PC-3 (cell line): ENCODE data around the gene PLXNB2. TPM values are rescaled to one million over a fixed set of nuclear protein-coding genes. Genes with fewer than 3 reads are reported as not detected.

Experiments
- ATAC-seq: fragments of 200-7000 bp; cut with Tn5 transposase; 2 replicates; pipeline ENCODE4 v1.9.1; 2020; ENCODE audit warnings: mild to moderate bottlenecking, moderate library complexity
- BruUV-seq: library from RNA; stranded (reverse); fragments of 400-500 nt; replicated peaks from 2 replicates; lab custom pipeline; 2021; lab: Mats Ljungman, UMichigan
- CTCF ChIA-PET: fragments of 300-600 bp; sonication (Branson Sonifier 250); formaldehyde crosslinking; loops from one replicate; lab custom pipeline; 2022; ENCODE audit warnings: antibody characterized with exemption; lab: Charles Lee
- POLR2A ChIA-PET: fragments of 300-600 bp; sonication (Branson Sonifier 250); formaldehyde crosslinking; loops from one replicate; lab custom pipeline; 2022; ENCODE audit warnings: antibody characterized with exemption; ENCODE audit not compliant: unreplicated experiment; lab: Charles Lee
- DNase-seq: peaks from one replicate; pipeline ENCODE4 v3.0.0-alpha.2; 2015
- H2AFZ ChIP-seq: fragments of 300-600 bp; sonication (generic); 2 replicates; pipeline ENCODE4 v1.6.0; 2016; ENCODE audit warnings: antibody characterized with exemption, low read length
- H3F3A ChIP-seq: fragments of 300-600 bp; sonication (generic); one replicate; pipeline ENCODE4 v1.6.0; 2017; ENCODE audit warnings: antibody characterized with exemption, low read length, control low read depth, mild to moderate bottlenecking; ENCODE audit not compliant: unreplicated experiment
- H3K27ac ChIP-seq: fragments of 300-600 bp; sonication (generic); 2 replicates; pipeline ENCODE4 v1.5.1; 2016; ENCODE audit warnings: mild to moderate bottlenecking, low read length
- H3K27me3 ChIP-seq: fragments of 300-600 bp; sonication (generic); 2 replicates; pipeline ENCODE4 v1.6.1; 2016; ENCODE audit warnings: low read length, mixed read lengths
- H3K36me3 ChIP-seq: fragments of 300-600 bp; sonication (generic); 2 replicates; pipeline ENCODE4 v1.6.1; 2016; ENCODE audit warnings: low read depth, mixed run types, low read length, mixed read lengths
- H3K4me1 ChIP-seq: fragments of 300-600 bp; sonication (generic); 2 replicates; pipeline ENCODE4 v1.5.1; 2016; ENCODE audit warnings: low read length; ENCODE audit not compliant: insufficient read depth
- H3K4me2 ChIP-seq: fragments of 300-600 bp; sonication (generic); 2 replicates; pipeline ENCODE4 v1.6.0; 2016; ENCODE audit warnings: low read length
- H3K4me3 ChIP-seq: fragments of 300-600 bp; sonication (generic); 2 replicates; pipeline ENCODE4 v1.5.1; 2016; ENCODE audit warnings: mild to moderate bottlenecking, low read length, mixed read lengths
- H3K79me2 ChIP-seq: fragments of 300-600 bp; sonication (generic); 2 replicates; pipeline ENCODE4 v1.6.1; 2017; ENCODE audit warnings: low read length, mixed read lengths
- H3K9ac ChIP-seq: fragments of 300-600 bp; sonication (generic); 2 replicates; pipeline ENCODE4 v1.6.0; 2016; ENCODE audit warnings: mild to moderate bottlenecking, low read length
- H3K9me2 ChIP-seq: fragments of 300-600 bp; sonication (generic); replicated peaks from 2 replicates; pipeline ENCODE4 v1.6.1; 2016; ENCODE audit warnings: mixed run types, low read length, mixed read lengths
- H3K9me3 ChIP-seq: fragments of 300-600 bp; sonication (generic); 2 replicates; pipeline ENCODE4 v1.6.1; 2016; ENCODE audit warnings: low read length, mixed read lengths
- H4K20me1 ChIP-seq: fragments of 300-600 bp; sonication (generic); 2 replicates; pipeline ENCODE4 v1.6.1; 2016; ENCODE audit warnings: low read length, mixed read lengths
- EZH2 ChIP-seq: fragments of 300-600 bp; sonication (generic); IDR thresholded peaks from one replicate; pipeline ENCODE4 v1.6.1; 2017; ENCODE audit warnings: antibody characterized with exemption, mild to moderate bottlenecking, low read length; ENCODE audit not compliant: unreplicated experiment
- EZH2phosphoT487 ChIP-seq: fragments of 300-600 bp; sonication (generic); IDR thresholded peaks from 2 replicates; pipeline ENCODE4 v1.6.1; 2018; ENCODE audit warnings: mild to moderate bottlenecking, antibody characterized with exemption, low read length, borderline replicate concordance
- intact Hi-C: fragments of 100-400 bp; cut with micrococcal nuclease; formaldehyde crosslinking; loops from 2 replicates; pipeline ENCODE4 v1.9.0; 2023
- total RNA-seq: library from RNA; depleted of rRNA; stranded (reverse); fragments of >200 nt; gene quantifications from 2 replicates; pipeline ENCODE4 v1.2.3, GENCODE V29; 2014
- TF ChIP-seq, protein P1 (sequence below): fragments of 300-600 bp; sonication (generic); conservative IDR thresholded peaks from 2 replicates; pipeline ENCODE4 v1.5.1; 2017; ENCODE audit warnings: antibody characterized with exemption, low read depth, mild to moderate bottlenecking, low read length

The PLXNB2 gene
- total RNA-seq, 1 experiment from 2014 or later = 68.2 TPM

GRCh38 chr22:50312371-50312770 lies 4.9 kb upstream of the PLXNB2 start:
- Histone ChIP-seq H3K4me1 (no peaks in the 10 kb centered on the region), H3K79me2 (no peaks in the 10 kb centered on the region), H4K20me1 (no peaks in the 10 kb centered on the region), H2AFZ (no peak overlapping the region), H3K9me3 (no peaks in the 10 kb centered on the region), H3K27me3 (no peaks in the 10 kb centered on the region), H3K36me3 (no peaks in the 10 kb centered on the region), H3K9me2 (no peaks in the 10 kb centered on the region), H3K27ac (no peak overlapping the region), H3K4me2 (no peak overlapping the region), H3F3A (no peaks in the 10 kb centered on the region), H3K9ac (no peak overlapping the region), H3K4me3 (no peak overlapping the region)
- CTCF ChIA-PET = no interaction called here
- POLR2A ChIA-PET = no interaction called here
- intact Hi-C loops = no loop called here
- no peak for DNase-seq
- no TSS peak for BruUV-seq
- no peak for ATAC-seq
- TF ChIP-seq EZH2phosphoT487 = no peak
- no peak for TF ChIP-seq EZH2
- TF ChIP-seq, protein P1, sequence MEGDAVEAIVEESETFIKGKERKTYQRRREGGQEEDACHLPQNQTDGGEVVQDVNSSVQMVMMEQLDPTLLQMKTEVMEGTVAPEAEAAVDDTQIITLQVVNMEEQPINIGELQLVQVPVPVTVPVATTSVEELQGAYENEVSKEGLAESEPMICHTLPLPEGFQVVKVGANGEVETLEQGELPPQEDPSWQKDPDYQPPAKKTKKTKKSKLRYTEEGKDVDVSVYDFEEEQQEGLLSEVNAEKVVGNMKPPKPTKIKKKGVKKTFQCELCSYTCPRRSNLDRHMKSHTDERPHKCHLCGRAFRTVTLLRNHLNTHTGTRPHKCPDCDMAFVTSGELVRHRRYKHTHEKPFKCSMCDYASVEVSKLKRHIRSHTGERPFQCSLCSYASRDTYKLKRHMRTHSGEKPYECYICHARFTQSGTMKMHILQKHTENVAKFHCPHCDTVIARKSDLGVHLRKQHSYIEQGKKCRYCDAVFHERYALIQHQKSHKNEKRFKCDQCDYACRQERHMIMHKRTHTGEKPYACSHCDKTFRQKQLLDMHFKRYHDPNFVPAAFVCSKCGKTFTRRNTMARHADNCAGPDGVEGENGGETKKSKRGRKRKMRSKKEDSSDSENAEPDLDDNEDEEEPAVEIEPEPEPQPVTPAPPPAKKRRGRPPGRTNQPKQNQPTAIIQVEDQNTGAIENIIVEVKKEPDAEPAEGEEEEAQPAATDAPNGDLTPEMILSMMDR = no peak

- ChIA-PET CTCF (no interaction called here), POLR2A (no interaction called here)
- H3K4me2 ChIP-seq = no peak overlapping the region
- peaks cover 4% of the 10 kb centered on the region for H3K79me2 ChIP-seq
- H3K9ac ChIP-seq = no peak overlapping the region
- H2AFZ ChIP-seq = no peak overlapping the region
- H3K4me1 ChIP-seq = no peaks in the 10 kb centered on the region
- H3F3A ChIP-seq = no peaks in the 10 kb centered on the region
- no peak overlapping the region for H3K27ac ChIP-seq
- H3K27me3 ChIP-seq = no peaks in the 10 kb centered on the region
- ATAC-seq (no peak), DNase-seq (no peak)
- H3K4me3 ChIP-seq = no peak overlapping the region
- no peaks in the 10 kb centered on the region for H4K20me1 ChIP-seq
- H3K9me2 ChIP-seq = no peaks in the 10 kb centered on the region
- H3K9me3 ChIP-seq = no peaks in the 10 kb centered on the region
- H3K36me3 ChIP-seq = no peaks in the 10 kb centered on the region
- TF ChIP-seq, protein P1 = no peak
- TF ChIP-seq EZH2phosphoT487 (no peak), EZH2 (no peak)
- BruUV-seq = no TSS peak
- intact Hi-C loops = no loop called here
Measured at GRCh38 chr22:50311606-50312351, 4.3 kb upstream of the PLXNB2 start.

- Histone ChIP-seq H4K20me1 (no peaks in the 10 kb centered on the region), H3K27me3 (no peaks in the 10 kb centered on the region), H3K9me2 (no peaks in the 10 kb centered on the region), H3K4me2 (no peak overlapping the region), H3K9me3 (no peaks in the 10 kb centered on the region), H3K4me3 (no peak overlapping the region), H3K4me1 (no peaks in the 10 kb centered on the region; the same call in 1 of the 2 replicates), H3K79me2 (peaks cover 11% of the 10 kb centered on the region), H3K27ac (no peak overlapping the region), H3K36me3 (no peaks in the 10 kb centered on the region), H3F3A (no peaks in the 10 kb centered on the region), H2AFZ (no peak overlapping the region), H3K9ac (no peak overlapping the region)
- intact Hi-C loops = no loop called here
- TF ChIP-seq, protein P1 = no peak
- TF ChIP-seq EZH2 (no peak), EZH2phosphoT487 (no peak)
- ChIA-PET CTCF (no interaction called here), POLR2A (no interaction called here)
- ATAC-seq (no peak), DNase-seq (no peak)
- no TSS peak for BruUV-seq
Measured at GRCh38 chr22:50310949-50311444, 3.6 kb upstream of the PLXNB2 start.
